HG03175 (cell line): Measurements from ENCODE around the gene FAM168A.

Experiments used
- ATAC-seq: cut with Tn5 transposase; IDR thresholded peaks from one replicate; pipeline ENCODE4 v1.9.1; 2021; ENCODE audit warnings: mild to moderate bottlenecking, moderate library complexity; ENCODE audit not compliant: unreplicated experiment

The FAM168A gene

GRCh38 chr11:73559743-73560142, 38.2 kb downstream of the FAM168A start:
- ATAC-seq, result no peak

GRCh38 chr11:73556966-73557365, 40.9 kb downstream of the FAM168A start:
- ATAC-seq, result no peak

GRCh38 chr11:73555615-73556014, 42.3 kb downstream of the FAM168A start:
- no peak for ATAC-seq

- ATAC-seq, result no peak
Measured at GRCh38 chr11:73554671-73555320, 43.1 kb downstream of the FAM168A start.

- no peak for ATAC-seq
Measured at GRCh38 chr11:73553266-73553665, 44.6 kb downstream of the FAM168A start.

- ATAC-seq, result no peak
Measured at GRCh38 chr11:73551677-73552076, 46.2 kb downstream of the FAM168A start.

GRCh38 chr11:73549376-73549775, 48.5 kb downstream of the FAM168A start:
- ATAC-seq, result no peak

GRCh38 chr11:73547706-73548595, 50.0 kb downstream of the FAM168A start:
- no peak for ATAC-seq

- no peak for ATAC-seq
Measured at GRCh38 chr11:73542175-73542574, 55.7 kb downstream of the FAM168A start.

GRCh38 chr11:73539506-73540084, 58.3 kb downstream of the FAM168A start:
- ATAC-seq, result no peak

GRCh38 chr11:73538381-73538872, 59.5 kb downstream of the FAM168A start:
- no peak for ATAC-seq

- ATAC-seq, result no peak
Measured at GRCh38 chr11:73537969-73538368, 59.9 kb downstream of the FAM168A start.

- no peak for ATAC-seq
Measured at GRCh38 chr11:73536961-73537360, 61.0 kb downstream of the FAM168A start.

- no peak for ATAC-seq
Measured at GRCh38 chr11:73532310-73532709, 65.6 kb downstream of the FAM168A start.

- no peak for ATAC-seq
Measured at GRCh38 chr11:73531386-73531785, 66.5 kb downstream of the FAM168A start.

- ATAC-seq, result no peak
Measured at GRCh38 chr11:73530109-73530508, 67.8 kb downstream of the FAM168A start.

- ATAC-seq, result no peak
Measured at GRCh38 chr11:73529204-73529530, 68.7 kb downstream of the FAM168A start.

- no peak for ATAC-seq
Measured at GRCh38 chr11:73528483-73529203, 69.3 kb downstream of the FAM168A start.

- ATAC-seq, result no peak
Measured at GRCh38 chr11:73528013-73528412, 69.9 kb downstream of the FAM168A start.

- no peak for ATAC-seq
Measured at GRCh38 chr11:73525611-73526010, 72.3 kb downstream of the FAM168A start.

GRCh38 chr11:73524774-73525173, 73.1 kb downstream of the FAM168A start:
- no peak for ATAC-seq
